Transverse colon (tissue), 4 donors: ENCODE measurements around the gene RTF1.

Experiments used
- CTCF ChIP-seq, 5 experiments: fragments of 200-600 bp in 3 of 5; fragments of 450-650 bp in 2 of 5; sonication (generic) in 3 of 5; IDR thresholded peaks; 1 replicate in 2 of 5; 2 replicates in 3 of 5; pipeline ENCODE4 v1.5.1; 2016 to 2017; ENCODE audit warnings: antibody characterized with exemption in 5 of 5, inconsistent platforms in 3 of 5, mild to moderate bottlenecking in 2 of 5, moderate library complexity in 1 of 5
- POLR2AphosphoS5 ChIP-seq, 3 donors: sonication (generic); formaldehyde crosslinking; IDR thresholded peaks; one replicate each; pipeline ENCODE4 v1.6.1; 2016; ENCODE audit warnings: antibody characterized with exemption in 3 of 3

GRCh38 chr15:41490355-41490754 lies 73.5 kb downstream of the RTF1 start:
- no peak for TF ChIP-seq CTCF (IDR thresholded peaks at IDR 0.05)
- no peak for TF ChIP-seq POLR2AphosphoS5 (IDR thresholded peaks at IDR 0.05)
